ENCODE results near the gene DMKN. TPM values are rescaled to one million over a fixed set of nuclear protein-coding genes. Genes with fewer than 3 reads are reported as not detected.

DMKN gene
- polyA plus RNA-seq, 3 donors = not detected

DNA sequence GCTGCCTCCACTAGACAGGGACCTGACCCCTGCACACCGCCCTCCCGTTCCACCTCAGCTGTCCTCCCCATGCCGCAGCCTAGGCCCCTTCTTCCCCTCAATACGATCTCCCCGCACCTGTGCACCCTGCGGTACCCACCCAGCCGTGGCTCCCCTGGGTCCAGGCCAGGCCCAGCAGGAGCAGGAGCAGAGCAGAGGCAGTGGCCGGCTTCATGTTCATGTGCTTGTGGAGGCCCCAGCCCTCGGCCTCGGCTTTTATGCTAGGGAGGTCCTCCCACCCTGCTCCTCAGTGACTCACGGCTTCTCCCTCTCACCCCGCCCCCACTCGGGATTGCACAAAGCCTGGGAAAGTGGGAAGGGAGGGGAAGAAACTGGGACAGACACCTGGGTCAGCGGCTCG, 11.8 kb downstream of the DMKN start:
- no peak overlapping the region for H3K27ac ChIP-seq (ENCODE audit: low read depth in 1 of 2, low read length in 2 of 2)
- Mint-ChIP-seq H3K4me3 (no peak overlapping the region), H3K9me3 (peaks cover 0 to 2% (median 0%) of the 10 kb centered on the region in 7 donors), H3K36me3 (no peaks in the 10 kb centered on the region), H3K27ac (no peak overlapping the region), H3K4me1 (no peaks in the 10 kb centered on the region), H3K27me3 (ENCODE audit: low read depth in 3 of 3) (peaks cover 14 to 20% (median 16%) of the 10 kb centered on the region in 3 donors)
- no peaks in the 10 kb centered on the region for H3K36me3 ChIP-seq (replicated peaks in 1 of 2; ENCODE audit: control insufficient read depth in 1 of 2, insufficient read depth in 2 of 2, low read length in 2 of 2)
- DNase-seq = no peak
- no peak overlapping the region for H2AFZ ChIP-seq (ENCODE audit: insufficient read depth, low read depth, low read length, poor library complexity, severe bottlenecking)
- intact Hi-C loops (cut with micrococcal nuclease) = no loop called here
- H3K4me2 ChIP-seq (replicated peaks; ENCODE audit: extremely low read depth, low read length, poor library complexity, severe bottlenecking) = no peak overlapping the region
- TF ChIP-seq, protein P1, sequence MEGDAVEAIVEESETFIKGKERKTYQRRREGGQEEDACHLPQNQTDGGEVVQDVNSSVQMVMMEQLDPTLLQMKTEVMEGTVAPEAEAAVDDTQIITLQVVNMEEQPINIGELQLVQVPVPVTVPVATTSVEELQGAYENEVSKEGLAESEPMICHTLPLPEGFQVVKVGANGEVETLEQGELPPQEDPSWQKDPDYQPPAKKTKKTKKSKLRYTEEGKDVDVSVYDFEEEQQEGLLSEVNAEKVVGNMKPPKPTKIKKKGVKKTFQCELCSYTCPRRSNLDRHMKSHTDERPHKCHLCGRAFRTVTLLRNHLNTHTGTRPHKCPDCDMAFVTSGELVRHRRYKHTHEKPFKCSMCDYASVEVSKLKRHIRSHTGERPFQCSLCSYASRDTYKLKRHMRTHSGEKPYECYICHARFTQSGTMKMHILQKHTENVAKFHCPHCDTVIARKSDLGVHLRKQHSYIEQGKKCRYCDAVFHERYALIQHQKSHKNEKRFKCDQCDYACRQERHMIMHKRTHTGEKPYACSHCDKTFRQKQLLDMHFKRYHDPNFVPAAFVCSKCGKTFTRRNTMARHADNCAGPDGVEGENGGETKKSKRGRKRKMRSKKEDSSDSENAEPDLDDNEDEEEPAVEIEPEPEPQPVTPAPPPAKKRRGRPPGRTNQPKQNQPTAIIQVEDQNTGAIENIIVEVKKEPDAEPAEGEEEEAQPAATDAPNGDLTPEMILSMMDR (IDR thresholded peaks at IDR 0.05) = no peak
- no peaks in the 10 kb centered on the region for H3K79me2 ChIP-seq (ENCODE audit: insufficient read depth, low read length)
- H4K20me1 ChIP-seq (ENCODE audit: insufficient read depth, low read length) = no peaks in the 10 kb centered on the region
- H3K9me3 ChIP-seq (replicated peaks in 1 of 2; ENCODE audit: control insufficient read depth in 1 of 2, insufficient read depth in 1 of 2, low read length in 2 of 2) = no peaks in the 10 kb centered on the region
- H3K4me1 ChIP-seq (ENCODE audit: control insufficient read depth in 1 of 2, insufficient read depth in 2 of 2, low read length in 2 of 2) = no peaks in the 10 kb centered on the region
- H3K27me3 ChIP-seq (ENCODE audit: control insufficient read depth in 2 of 2, insufficient read depth in 2 of 2, low read length in 2 of 2) = peaks cover 0 to 2% of the 10 kb centered on the region in 2 donors
- H3K9ac ChIP-seq (ENCODE audit: insufficient read depth, low read length, poor library complexity, severe bottlenecking) = no peak overlapping the region
- H3K4me3 ChIP-seq (replicated peaks in 1 of 3; ENCODE audit: low read depth in 2 of 3, low read length in 3 of 3) = no peak overlapping the region
- 92% methylated on average over 8 of the region's 15 CpGs for WGBS (ENCODE audit: insufficient coverage)

DNA sequence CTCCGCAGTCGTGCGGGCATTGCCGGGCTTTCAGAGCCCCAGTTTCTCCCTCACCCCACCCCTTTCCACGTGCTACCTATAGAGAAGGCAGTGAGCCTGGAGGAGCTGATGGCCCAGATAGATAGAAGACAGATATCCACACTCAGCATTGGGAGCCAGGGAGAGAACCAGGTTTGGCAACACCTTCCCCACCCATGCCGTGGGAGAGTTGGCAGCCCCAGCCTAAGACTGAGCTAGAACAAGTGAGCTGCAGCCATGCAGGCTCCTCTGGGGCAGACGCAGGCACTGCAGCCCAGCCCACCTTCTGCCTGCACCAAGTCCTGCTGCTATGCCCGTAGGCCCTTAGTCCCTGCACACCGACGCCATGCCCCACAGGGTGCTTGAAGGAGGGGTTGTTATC, 12.8 kb downstream of the DMKN start:
- H3K27me3 Mint-ChIP-seq (ENCODE audit: low read depth in 3 of 3) = peaks cover 12 to 14% (median 13%) of the 10 kb centered on the region in 3 donors
- Histone ChIP-seq H3K27ac (ENCODE audit: low read depth in 1 of 2, low read length in 2 of 2) (no peak overlapping the region), H4K20me1 (ENCODE audit: insufficient read depth, low read length) (no peaks in the 10 kb centered on the region), H3K79me2 (ENCODE audit: insufficient read depth, low read length) (no peaks in the 10 kb centered on the region), H3K27me3 (ENCODE audit: control insufficient read depth in 2 of 2, insufficient read depth in 2 of 2, low read length in 2 of 2) (no peaks in the 10 kb centered on the region), H3K36me3 (replicated peaks in 1 of 2; ENCODE audit: control insufficient read depth in 1 of 2, insufficient read depth in 2 of 2, low read length in 2 of 2) (no peaks in the 10 kb centered on the region), H3K9ac (ENCODE audit: insufficient read depth, low read length, poor library complexity, severe bottlenecking) (no peak overlapping the region), H2AFZ (ENCODE audit: insufficient read depth, low read depth, low read length, poor library complexity, severe bottlenecking) (no peak overlapping the region), H3K9me3 (replicated peaks in 1 of 2; ENCODE audit: control insufficient read depth in 1 of 2, insufficient read depth in 1 of 2, low read length in 2 of 2) (no peaks in the 10 kb centered on the region), H3K4me1 (ENCODE audit: control insufficient read depth in 1 of 2, insufficient read depth in 2 of 2, low read length in 2 of 2) (no peaks in the 10 kb centered on the region), H3K4me3 (replicated peaks in 1 of 3; ENCODE audit: low read depth in 2 of 3, low read length in 3 of 3) (no peak overlapping the region), H3K4me2 (replicated peaks; ENCODE audit: extremely low read depth, low read length, poor library complexity, severe bottlenecking) (no peak overlapping the region)
- TF ChIP-seq, protein P1 (IDR thresholded peaks at IDR 0.05) = no peak
- H3K36me3 Mint-ChIP-seq = no peaks in the 10 kb centered on the region
- intact Hi-C loops (cut with micrococcal nuclease) = no loop called here
- 100% methylated on average over 2 of the region's 10 CpGs for WGBS (ENCODE audit: insufficient coverage)
- H3K4me3 Mint-ChIP-seq = no peak overlapping the region
- DNase-seq = no peak
- H3K4me1 Mint-ChIP-seq = peaks cover under 1% of the 10 kb centered on the region
- no peak overlapping the region for H3K27ac Mint-ChIP-seq
- H3K9me3 Mint-ChIP-seq = peaks cover 0 to 2% (median 0%) of the 10 kb centered on the region in 7 donors
